Liver (tissue), 3 donors: ENCODE results near the gene WFIKKN2.

Source experiments
- CTCF ChIP-seq: fragments of 150-350 bp; IDR thresholded peaks from 2 replicates; pipeline ENCODE4 v1.5.1; 2017; ENCODE audit warnings: improper control_type of control experiment, low read depth, low read length; ENCODE audit not compliant: missing input control
- GABPA ChIP-seq, 2 donors: IDR thresholded peaks in 1 of 2; conservative IDR thresholded peaks in 1 of 2; 2 replicates each; pipeline ENCODE4 v1.6.1; 2016; ENCODE audit warnings: antibody characterized with exemption in 2 of 2, mild to moderate bottlenecking in 1 of 2, moderate library complexity in 1 of 2
- MAX ChIP-seq: IDR thresholded peaks from 2 replicates; pipeline ENCODE4 v1.6.1; 2016; ENCODE audit warnings: antibody characterized with exemption
- REST ChIP-seq: IDR thresholded peaks from 2 replicates; pipeline ENCODE4 v1.6.1; 2016; ENCODE audit warnings: antibody characterized with exemption, mild to moderate bottlenecking
- SP1 ChIP-seq: IDR thresholded peaks from 2 replicates; pipeline ENCODE4 v1.6.1; 2018; ENCODE audit warnings: antibody characterized with exemption, mild to moderate bottlenecking
- TAF1 ChIP-seq: conservative IDR thresholded peaks from 2 replicates; pipeline ENCODE4 v1.6.1; 2016; ENCODE audit warnings: antibody characterized with exemption, mild to moderate bottlenecking
- YY1 ChIP-seq: IDR thresholded peaks from 2 replicates; pipeline ENCODE4 v1.6.1; 2016; ENCODE audit warnings: antibody characterized with exemption, mild to moderate bottlenecking
- donor health status: healthy.
- donor health status: healthy.

- TF ChIP-seq YY1 (no peak), CTCF (no peak), MAX (no peak), GABPA (IDR thresholded peaks at IDR 0.05 in 1 of 2, conservative IDR thresholded peaks at IDR 0.05 in 1 of 2) (no peak), TAF1 (no peak), REST (no peak), SP1 (no peak)
These were observed 29.3 kb downstream of the WFIKKN2 start for GRCh38 chr17:50864747-50865059.
